ENCODE measurements around the gene FLNB.

Gene FLNB

DNA sequence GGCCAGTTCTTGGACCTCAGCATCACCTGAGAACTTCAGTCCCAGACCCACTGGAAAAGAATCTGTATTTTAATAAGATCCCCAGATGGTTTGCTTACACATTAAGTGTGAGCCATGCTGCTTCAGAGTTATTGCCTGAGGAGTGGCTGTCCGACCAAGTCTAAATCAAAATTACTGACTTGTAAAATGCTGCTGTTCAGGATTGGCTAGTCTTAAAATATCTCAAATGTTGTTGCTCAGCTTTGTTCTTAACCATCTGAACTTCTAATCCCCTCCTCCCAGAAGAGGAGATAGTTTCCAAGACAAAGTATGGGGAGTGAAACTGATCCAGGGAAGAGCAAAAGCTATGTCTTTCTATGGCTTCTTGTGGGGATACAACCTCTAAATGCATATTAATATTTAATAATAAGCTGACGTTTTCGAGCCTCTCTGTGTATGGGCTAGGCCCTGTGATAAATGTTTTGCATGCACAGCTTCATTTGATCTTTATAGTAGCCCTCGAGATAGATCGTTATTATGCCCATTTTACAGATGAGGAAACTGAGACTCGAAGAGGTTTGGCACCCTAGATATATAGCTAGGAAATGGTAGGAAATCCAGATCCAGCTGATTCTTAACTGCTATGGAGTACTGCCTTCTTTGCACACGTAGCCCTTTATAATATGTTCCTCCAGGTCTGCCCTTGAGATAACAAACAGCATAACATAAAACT is 150.4 kb downstream of the FLNB start:
- TF ChIP-seq, protein P1, sequence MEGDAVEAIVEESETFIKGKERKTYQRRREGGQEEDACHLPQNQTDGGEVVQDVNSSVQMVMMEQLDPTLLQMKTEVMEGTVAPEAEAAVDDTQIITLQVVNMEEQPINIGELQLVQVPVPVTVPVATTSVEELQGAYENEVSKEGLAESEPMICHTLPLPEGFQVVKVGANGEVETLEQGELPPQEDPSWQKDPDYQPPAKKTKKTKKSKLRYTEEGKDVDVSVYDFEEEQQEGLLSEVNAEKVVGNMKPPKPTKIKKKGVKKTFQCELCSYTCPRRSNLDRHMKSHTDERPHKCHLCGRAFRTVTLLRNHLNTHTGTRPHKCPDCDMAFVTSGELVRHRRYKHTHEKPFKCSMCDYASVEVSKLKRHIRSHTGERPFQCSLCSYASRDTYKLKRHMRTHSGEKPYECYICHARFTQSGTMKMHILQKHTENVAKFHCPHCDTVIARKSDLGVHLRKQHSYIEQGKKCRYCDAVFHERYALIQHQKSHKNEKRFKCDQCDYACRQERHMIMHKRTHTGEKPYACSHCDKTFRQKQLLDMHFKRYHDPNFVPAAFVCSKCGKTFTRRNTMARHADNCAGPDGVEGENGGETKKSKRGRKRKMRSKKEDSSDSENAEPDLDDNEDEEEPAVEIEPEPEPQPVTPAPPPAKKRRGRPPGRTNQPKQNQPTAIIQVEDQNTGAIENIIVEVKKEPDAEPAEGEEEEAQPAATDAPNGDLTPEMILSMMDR (IDR thresholded peaks at IDR 0.05): no peak

DNA sequence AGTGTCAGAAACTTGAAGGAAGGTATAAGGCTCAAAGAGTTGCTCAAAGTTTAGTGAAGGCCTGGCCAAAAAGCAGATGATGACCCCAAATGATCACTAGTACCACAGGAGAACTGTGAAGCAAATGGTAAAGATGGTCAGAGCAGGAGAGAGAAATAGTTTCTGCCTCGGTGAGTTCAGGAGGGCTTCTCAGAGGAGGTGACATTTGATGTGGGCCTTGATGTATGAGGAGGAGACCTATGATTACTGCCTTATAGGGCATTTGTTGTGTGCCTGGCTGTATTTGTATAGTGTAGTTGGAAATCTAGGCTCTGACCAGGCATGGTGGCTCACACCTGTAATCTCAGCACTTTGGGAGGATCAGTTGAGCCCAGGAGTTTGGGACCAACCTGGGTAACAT is 152.2 kb downstream of the FLNB start:
- TF ChIP-seq, protein P1 (IDR thresholded peaks at IDR 0.05): no peak

DNA sequence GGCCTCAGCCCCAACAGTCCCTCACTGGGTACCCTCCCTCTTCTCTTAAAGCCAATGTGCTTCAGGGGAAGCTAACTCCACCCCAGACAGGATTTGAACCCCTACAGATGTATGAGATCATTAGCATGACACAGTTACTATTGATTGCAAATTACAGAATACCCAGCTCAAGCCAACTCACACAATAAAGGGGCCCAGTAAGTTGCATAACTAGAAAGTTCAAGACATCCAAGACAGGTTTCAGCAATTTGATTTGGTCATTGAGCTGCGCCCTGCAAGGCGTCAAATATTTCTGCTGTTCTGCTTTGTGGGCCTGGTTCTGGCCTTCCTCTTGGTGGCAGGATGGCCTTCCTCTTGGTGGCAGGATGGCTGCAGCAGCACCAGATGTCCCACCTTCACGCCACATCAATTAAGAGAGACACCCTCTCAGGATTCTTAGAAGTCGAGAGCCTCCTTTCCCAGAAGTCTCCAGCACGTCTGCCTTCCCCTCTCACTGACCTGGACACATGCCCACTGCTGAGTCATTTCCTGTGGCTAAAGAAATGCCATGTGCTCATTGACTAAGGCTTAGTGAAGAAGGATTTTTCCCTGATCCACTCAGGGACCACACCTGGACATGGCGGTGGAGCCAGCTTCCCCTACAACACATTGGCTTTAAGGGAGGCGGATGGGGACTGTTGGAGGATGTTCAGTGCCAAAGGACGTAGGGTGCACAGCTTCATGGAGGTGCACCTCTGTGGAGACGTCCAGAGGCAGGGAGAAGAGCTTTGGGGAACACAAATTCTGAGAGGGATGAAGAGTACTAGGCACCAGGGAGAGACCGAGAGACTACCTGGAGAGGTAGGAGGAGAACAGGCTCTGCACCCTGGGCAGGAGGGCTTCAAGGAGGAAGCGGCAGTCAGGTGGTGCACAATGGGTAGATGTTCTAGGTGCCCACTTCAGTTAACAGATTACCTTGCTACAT is 153.5 kb downstream of the FLNB start:
- TF ChIP-seq, protein P1 (IDR thresholded peaks at IDR 0.05): no peak

DNA sequence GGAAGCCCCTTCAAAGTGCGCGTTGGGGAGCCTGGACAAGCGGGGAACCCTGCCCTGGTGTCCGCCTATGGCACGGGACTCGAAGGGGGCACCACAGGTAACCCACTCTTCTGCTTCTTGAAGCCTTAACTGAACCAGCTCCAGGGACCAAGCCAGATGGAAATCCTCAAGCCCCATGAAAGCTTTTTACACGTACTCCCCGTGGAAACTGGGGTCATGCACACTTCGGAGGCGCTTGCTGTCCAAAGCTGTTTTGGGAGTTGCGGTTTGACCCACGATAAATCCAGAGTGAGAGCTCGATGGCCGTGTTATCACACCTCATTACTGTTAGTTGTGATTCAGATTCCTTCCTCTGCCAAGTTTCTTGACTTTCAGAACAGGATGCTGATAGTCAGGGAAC is 155.0 kb downstream of the FLNB start:
- TF ChIP-seq, protein P1 (IDR thresholded peaks at IDR 0.05): no peak

DNA sequence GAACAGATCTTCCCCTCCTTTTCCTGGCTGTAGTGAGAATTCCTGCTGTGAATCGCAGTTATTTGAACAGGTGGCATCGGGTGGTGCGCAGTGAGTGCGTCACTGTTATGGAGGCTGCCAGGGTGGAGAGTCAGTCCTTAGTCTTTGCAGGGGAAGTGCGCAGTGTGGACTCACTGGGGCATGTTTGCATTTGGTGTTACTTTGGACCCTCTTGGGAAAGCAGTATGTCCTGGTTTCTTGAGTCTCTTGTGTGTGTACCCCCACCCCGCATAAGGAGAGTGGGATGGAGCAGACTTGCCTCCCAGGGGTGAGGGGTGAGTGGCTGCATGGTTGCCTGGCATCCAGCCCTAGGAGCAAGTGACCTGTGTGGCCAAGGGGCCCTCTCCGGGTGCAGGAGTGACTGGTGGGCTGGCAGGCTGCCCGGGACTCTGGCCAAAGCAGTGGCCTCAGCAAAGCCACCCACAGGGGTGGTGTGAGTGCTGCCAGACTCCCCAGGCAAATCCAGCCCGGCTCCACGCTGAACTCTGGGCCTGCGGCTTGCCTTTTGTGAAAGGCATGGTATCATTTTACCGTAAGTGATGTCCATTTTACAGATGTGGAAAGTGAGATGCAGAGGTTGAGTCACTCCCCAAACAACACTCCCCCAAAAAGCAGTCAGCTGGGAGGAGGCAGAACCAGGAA is 156.1 kb downstream of the FLNB start:
- TF ChIP-seq, protein P1 (IDR thresholded peaks at IDR 0.05): no peak

DNA sequence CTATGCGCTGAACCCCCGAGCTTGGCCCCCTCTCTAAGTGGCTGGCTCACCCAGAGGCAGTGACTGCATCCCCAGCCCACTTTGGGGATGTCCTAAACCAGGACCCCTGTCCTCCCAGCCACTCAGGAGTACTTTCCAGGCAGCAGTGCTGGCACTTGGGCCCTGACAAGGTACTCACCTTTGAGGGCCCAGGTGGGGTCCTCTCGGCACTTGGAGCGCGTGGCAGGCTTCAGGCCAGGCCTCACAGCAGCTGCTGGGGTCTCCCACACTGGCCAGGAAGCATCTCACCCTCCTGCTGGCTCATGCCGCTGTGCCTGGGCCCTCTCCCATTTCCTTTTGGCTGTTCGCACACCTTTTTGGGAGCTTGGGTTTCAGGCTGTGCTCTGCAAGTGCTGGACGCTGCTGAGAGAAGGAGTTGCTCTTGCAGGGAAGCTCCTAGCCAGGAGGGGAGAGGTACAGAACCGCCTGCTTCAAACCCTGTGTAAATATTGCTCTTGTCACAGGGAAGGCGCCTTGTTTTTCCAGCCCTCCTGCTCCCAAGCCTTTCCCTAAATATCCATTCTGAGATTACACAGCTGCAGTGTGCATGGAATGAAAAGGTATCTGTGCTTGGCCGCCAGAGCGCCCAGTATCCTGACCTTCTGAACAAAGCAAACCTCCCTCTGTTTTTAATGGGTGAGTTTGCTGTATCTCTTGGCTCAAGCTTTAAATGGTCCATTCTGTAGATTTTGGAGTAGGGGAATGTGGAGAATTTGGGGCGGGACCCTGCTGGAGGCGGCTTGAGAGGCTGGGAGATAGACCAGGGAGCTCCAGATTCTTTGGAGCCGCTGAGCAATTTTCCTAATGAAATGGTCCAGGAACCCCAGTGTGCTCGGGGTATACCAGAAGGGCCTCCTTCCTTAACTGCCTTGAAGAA is 156.9 kb downstream of the FLNB start:
- TF ChIP-seq, protein P1 (IDR thresholded peaks at IDR 0.05): no peak

Data from LNCAP (cell line).